Measurements from ENCODE around the gene CDKN2AIPNL.
A peak's percentile ranks its signal among the peaks of the same experiment; 100 is the strongest.

Gene CDKN2AIPNL, protein sequence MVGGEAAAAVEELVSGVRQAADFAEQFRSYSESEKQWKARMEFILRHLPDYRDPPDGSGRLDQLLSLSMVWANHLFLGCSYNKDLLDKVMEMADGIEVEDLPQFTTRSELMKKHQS

DNA sequence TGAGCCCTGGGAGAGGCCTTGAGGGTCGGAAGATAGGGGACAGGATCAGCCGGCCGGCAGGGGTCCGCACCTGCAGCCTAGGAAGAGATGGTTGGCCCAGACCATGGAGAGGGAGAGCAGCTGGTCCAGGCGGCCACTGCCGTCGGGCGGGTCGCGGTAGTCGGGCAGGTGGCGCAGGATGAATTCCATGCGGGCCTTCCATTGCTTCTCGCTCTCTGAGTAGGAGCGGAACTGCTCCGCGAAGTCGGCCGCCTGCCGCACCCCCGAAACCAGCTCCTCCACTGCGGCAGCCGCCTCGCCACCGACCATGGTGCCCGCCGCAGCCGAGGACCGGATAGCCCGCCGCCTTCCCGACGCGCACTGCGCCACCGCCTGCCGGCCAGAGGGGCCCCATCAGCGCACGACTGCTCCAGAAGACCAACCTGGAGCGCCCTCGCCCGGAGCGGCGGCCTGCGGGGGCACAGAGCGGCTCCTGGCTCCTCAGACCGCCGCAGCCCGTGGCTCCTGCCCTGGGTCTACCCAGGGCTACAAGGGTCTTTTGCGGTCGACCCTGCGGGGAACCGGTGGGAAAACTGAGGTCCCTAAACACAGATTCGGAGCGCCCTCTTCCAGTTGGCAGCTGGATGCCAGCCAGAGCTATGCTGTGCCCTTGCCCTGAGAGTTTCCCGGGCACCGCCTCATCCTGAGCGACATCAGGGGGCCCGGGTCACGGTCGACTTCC is at the start of gene CDKN2AIPNL:
Gene CDKN2AIPNL (minus strand): TSS at position 336 of the 721 bp plus-strand sequence. CDS start 27 bp downstream, at position 309.
- DNase-seq, result peak; percentile 93

DNA sequence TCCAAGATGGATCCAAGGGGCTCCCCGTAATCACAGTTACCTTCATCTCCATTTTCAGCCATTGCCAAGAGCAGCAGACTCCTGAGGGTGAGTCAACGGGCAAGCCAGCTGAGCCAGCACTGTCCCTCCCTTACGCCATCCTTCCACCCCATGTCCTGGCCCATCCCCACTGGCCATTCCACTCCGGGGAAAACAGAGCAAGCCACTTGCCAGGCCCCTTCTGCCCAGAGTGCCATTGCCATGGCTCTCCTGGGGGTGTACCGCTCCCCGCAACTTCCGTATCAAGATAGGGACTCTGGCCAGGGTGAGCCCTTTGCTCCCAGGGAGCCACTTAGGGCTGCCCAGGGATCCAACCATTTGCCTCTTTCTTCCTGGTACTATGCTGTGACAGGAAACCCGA is 48.9 kb upstream of the CDKN2AIPNL start:
- DNase-seq, result no peak

DNA sequence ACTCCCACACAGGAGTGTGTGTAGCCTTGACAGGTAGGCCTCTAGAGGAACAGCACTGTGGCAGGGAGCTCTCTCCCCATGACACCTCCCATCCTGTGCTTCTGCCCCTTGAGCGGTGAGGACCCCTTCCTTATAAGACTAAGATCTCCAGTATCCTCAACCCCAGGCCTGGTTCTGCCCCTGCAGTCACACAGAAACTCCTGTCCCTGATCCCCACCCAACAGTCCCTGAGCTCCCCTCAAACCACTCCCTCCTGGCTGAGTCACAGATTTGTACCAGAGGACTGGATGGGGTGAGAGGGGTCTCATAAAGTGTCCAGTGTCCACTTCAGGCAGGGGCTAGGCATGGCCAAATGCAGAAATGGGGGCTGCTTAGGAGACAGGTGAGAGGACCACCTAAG is 47.8 kb upstream of the CDKN2AIPNL start:
- DNase-seq, result no peak

DNA sequence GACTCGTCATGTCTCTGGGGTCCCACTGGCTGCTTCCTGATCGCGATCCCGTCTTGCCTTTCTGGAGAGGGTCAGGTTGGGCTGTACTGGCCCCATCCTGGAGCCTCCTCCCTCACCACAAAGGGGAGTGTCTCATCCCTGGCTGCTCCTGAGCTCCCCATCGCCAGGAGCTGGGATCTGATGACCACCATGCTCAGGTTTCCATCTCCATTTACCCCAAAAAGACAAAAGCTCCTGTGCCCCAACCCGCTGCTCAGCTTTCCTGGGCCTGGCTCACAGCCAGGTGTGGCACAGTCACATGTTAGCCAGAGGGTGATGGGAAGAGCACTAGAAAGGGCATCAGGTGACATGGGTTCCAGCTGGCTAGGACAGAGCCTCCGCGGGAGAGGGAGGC is 47.3 kb upstream of the CDKN2AIPNL start:
- no peak for DNase-seq

DNA sequence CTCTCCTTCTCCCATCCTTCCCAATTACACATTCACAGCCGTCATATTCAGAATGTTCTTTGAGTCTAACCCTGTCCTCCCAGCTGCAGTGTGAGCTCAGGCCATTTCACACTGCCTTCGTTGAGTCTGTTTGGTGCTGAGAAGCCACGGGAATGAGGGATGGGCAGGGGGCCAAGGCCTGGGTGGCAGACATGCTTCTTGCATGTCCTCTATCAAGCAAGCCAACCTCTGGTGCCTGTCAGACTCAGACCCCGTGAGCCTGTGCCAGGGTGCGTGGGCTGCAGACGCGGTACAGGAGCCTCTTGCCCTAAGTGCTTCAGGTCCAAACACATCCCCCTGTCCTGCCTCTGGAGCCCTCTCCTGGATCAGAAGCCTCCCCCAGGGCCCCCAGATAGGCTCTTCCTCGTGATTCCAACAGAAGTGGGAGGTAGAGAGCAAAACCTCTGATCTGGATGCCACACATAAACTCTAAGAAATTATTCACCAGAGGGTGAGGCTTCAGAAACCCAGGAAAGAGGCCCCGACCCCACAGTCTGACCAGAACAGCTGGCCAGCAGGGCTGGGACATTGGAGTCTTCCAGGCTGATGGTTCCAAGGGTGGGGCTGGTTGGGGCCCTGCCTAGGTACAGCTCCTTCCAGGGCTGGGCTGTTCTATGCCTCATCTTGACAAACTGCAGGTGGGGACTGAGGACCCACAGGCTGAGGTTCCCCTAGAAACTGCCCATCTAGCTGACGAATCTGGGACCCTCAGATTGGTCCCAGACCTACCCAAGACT is 46.7 kb upstream of the CDKN2AIPNL start:
- no peak for DNase-seq

DNA sequence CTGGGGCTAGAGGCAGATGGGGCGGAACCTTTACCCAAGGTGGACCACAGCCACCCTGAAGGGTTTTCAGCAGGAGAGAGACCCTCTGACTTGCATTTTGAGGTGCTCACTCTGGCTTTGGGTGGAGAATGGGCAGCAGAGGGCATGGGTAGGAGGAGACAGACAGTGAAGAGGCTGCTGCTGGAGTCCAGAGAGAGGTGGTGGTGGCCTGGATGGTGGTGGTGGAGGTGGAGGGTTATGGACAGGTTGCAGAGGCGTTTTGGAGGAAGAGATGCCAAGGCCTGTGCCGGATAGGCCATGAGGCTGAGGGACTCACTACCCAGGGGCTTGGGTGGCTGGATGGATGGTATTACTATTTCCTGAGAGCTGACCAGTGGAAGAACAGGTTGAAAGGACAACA is 46.1 kb upstream of the CDKN2AIPNL start:
- no peak for DNase-seq

DNA sequence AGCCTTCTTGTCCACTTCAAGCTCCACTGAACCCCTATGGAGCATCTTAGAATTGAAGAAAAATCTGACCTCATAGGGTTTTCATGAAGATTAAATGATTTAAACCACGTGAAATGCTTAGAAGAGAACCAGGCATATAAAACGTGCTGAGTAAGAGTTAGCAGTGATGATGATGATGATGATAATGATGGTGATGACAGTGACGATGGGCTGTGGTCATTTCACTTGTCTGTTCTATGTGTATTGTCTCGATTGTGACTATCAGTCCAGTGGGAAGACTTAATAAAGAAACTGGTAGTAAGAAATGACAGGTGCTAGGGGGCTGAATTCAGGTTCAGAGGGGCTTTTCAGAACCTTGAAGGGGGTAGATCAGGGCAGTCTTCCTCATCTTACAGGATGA is 45.1 kb upstream of the CDKN2AIPNL start:
- no peak for DNase-seq

DNA sequence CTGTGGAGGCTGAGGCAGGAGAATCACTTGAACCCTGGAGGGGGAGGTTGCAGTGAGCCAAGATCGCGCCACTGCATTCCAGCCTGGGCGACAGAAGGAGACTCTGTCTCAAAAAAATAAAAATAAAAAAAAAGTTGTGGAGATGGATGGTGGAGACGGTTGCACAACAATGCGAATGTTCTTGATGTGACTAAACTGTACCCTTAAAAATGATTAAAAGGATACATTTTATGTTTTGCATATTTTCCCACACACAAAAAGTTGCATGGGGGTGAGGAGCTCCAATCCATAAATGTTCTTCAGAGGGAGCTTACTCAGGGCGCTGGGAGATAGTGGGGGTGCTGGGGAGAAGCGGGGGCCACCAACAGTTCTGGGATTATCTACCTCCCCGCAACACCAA is 43.8 kb upstream of the CDKN2AIPNL start:
- DNase-seq, result no peak

DNA sequence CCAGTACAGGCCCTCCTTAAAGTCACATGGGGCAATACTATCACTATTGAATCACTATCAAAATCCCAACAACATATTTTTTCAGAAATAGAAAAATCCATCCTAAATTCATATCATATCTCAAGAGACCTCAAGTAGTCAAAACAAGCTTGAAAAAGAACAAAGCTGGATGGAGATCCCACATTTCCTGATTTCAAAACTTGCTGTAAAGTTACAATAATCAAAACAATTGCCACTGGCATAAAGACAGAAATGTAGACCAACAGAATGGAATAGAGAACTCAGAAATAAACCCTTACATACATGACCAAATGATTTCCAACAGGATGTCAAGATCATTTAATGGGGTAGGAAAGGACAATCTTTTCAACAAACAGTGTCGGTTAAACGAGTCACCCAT is 41.3 kb upstream of the CDKN2AIPNL start:
- no peak for DNase-seq

DNA sequence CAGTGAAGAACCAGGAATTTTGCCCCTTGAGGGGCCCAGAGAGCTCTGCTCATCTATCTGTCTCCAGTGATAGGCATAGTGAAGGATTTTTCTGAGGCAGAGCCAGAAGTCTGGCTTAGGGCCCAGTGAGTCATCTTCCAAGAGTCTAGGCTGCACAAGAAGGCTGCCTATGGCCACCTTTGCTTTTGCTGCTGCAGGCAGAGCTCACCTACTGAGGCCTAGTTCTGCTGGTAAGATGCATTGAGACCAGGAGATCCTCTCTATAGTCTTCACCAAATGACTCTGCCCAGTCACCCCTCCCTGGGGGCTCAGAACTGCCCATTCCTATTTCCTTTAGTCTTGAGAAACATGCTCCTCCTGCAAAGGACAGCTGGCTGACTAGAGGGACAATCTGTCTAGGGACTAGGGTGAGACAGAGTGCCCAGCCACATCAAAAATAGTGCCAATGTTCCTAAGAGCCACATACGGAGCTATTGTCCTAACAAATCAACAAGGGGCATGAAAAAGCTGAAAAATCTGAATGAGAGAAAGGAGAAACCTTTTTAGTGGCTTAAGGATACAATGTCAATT is 40.3 kb upstream of the CDKN2AIPNL start:
- no peak for DNase-seq

DNA sequence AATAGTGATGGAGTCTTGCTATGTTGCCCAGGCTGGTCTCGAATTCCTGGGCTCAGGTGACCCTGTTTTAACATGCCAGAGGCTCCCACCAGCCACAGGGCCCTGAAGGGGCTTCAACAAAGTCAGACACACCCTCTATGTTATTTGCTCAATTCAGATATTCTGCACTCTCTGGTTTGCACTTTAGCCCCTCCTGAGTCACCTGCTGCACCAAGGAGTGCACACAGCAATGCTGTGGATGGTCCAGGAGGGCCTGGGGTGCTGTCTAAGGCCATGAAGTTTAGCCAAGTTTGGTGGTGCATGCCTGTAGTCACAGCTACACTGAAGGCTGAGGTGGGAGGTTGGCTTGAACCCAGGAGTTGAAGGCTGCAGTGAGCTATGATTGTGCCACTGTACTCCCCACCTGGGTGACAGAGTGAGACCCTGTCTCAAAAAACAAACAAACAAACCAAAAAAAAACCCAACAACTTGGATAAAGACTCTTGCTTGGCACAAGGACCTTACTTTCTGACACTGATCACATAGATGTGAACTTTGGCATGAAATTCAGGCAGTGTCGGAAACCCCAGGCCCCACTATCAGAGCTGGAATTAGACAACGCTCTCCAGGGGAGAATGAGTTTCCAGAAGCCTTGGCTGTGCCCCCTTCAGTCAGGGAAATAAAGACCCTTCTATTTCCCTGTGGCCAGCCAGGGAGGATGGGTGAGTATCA is 39.7 kb upstream of the CDKN2AIPNL start:
- no peak for DNase-seq

DNA sequence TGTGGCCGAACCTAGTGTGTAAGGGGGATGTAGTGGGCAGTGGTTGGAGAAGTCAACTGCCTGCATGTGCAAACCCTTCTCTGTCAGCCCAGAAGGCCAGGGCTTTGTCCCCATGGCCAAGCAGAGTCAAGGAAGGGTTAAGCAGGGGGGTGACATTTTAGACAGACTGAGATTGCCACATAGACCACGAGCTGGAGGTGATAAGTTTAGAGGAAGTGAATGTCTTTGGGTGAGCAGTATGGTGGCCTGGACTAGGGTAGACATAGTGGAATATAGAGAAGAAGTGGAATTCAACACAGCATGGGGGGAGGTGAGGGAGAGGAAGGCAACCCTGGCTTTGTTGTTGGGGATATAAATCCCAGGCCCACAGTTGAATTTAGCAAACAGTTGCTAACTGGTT is 38.7 kb upstream of the CDKN2AIPNL start:
- DNase-seq, result no peak

DNA sequence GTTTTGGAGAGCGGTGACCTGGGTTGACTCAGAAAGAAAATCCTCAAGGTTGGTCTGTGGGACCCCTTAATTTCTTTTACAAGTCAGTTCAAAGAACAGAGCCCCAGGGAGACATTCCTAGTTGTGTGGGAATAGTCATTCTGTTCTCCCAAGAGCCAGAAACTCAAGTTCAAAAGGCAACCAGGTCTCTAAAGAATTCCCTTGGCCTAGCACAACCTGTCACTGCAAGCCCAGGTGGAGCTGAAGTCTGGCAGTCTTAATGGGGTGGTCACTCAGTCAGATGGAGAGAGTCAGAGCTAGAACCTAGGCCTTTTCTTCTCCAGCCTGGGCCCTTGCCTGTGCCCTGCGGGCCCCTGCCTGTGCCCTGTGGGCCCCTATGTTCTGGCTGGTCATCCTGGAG is 37.5 kb upstream of the CDKN2AIPNL start:
- no peak for DNase-seq

DNA sequence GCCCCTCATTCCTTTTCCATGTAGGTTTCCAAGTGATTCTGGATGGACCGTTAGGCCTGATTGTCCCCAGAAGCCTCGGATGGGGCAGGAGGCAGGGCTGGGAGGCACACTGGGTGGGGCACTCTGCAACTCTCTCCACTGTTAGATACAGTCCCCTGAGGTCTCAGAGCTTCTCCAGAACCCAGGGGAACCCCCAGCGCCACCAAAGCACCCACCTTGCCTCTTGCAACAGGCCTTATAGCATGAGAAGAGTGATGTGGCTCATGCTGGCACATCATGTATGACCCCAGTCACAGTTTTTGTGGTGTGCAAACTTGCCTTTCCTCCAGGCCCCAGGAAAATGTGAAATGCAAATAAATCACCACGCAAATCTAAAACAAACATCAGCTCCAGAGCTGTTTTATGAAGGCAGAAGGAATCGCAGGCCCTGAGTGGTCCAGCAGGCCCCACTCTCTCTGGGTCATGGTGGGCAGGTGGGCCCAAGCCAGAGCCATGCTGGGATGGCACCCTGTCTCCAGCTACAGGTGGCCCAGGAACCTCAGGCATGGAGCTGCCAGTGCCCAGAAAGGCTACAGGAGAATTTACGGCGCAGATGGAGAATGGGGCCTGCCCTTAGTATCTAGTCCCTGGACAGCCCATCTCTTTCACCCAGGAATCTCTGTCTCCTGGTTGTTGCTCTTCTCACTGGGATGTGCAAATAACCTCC is 36.3 kb upstream of the CDKN2AIPNL start:
- no peak for DNase-seq

DNA sequence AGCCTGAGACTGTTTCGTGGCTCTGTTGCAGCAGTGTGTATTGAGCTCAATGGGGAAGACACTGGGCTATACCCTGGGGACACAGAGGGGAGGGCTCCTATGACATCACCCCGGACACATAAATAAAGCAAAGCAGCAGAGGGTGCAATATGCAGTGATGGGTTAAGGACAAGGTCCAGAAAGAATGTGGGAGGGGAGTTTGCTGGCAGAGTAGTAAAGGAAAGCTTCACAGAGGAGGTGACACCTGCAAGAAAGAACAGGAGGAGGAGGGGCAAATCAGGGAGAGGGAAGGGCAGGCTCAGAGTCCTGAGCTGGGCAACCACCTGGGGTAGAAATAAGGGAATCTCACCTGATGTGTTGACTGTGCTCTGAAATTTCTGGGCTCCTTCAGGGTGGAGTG is 35.3 kb upstream of the CDKN2AIPNL start:
- DNase-seq, result no peak

DNA sequence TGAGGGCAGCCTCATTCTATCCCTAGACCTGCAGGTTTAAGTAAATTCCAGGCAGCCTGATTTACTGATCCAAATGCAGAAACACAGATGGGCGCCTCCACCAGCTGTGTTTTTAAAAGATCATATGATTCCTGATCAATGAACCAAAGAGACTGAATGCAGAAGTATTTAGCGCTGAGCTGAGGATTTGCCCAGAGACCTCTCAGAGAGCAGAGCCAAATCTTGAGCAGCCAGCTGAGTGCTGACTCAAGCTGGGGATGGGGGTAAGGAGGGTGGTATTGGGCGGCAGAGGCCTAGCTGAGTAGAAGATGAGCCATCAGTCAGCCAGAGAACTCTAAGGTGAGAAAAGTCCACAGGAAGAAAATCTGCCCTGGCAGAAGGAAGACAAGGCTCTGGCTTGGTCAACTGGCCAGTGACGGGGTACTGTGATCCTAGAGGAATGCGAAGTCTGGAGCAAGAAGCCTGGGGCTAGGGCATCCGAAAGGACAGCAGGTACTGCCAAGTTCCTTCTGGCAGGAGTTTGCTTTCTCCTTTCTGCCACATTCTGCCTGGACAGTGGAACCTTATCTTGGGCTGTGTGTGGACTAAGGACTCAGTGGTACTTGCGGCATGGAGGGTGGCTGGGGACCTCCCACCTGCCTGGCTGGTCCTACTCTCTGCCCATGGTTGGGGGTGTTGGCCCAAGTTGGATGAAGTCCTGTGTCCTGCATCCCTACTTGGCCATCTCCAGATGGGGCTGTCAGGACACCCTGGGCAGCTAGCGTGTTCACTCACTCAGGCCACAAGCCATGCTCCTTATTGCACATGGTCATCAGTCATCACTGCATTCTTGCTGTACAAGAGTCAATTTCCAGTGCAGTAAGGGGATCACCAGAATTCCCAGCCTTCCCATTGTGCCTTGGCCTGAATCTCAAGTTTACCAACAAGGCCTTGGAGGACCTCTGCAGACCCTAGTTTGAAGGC is 34.5 kb upstream of the CDKN2AIPNL start:
- DNase-seq, result no peak

DNA sequence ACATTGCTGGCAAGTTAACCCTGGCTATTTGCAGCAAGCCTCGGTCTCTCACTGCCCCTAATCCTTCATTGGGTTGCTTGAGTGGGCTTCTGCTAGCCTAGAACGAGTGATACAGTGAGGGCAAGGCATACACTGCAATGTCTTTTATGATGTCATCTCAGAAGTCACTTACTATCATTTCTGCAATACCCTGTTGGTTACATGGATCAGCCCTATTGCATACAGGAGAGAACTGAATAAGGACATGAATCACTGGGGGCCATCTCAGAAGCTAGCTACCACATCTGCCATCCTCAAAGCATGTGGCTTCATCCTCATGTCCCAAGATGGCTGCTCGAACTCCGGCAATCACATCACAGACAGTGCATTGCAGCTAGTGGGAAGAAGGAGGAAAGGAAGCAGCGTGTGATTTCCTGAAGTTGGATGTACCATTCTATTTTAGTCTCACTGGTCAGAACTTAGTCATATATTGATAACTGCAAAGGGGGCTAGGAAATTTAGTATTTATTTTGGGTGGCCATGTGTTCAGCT is 33.3 kb upstream of the CDKN2AIPNL start:
- DNase-seq, result peak; percentile 28

DNA sequence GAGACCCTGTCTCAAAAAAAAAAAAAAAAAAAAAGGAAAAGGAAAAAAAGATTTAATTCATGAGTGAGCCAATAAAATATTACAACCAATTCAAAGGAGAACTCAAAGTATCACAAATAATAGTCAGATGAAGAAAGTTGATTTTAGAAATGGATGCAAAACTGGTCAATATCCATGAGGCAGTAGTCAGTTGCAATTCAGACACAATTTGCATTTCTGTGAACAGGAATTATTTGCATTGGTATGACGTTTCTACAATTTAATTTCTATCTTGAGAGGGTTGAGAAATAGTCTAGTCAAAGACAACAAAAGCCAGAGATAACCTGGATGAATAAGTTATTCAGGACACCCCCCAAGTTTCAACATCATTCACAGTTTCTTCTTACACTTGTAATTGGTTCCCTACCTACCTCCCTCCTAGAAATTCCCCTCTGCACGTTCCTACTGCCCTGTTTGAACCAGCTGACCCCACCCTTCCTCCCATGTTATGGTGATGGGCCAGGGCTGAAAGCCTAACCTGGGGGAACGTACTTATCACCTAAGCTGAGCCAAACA is 28.6 kb upstream of the CDKN2AIPNL start:
- no peak for DNase-seq

DNA sequence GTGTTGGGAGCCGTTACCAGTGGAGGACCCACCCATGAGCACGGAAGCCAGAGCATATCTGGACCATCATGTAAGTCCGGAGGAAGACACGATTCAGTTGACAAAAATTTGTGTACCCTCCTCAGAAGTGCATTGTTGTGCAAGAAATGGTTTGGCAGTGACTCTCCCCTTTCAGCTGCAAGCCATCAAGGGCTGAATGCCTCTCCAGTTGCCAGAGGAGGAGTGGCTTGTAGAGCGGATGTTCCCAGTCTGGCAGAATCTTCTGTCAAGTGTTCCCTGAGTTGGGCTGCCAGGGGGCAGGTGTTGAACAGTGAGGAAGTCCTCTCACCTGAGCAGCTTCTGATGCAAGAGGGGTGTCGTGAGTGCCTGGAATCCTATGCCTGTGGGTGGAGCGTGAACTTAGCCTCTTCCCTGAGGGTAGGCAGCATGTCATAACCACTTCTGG is 27.6 kb upstream of the CDKN2AIPNL start:
- DNase-seq, result no peak

DNA sequence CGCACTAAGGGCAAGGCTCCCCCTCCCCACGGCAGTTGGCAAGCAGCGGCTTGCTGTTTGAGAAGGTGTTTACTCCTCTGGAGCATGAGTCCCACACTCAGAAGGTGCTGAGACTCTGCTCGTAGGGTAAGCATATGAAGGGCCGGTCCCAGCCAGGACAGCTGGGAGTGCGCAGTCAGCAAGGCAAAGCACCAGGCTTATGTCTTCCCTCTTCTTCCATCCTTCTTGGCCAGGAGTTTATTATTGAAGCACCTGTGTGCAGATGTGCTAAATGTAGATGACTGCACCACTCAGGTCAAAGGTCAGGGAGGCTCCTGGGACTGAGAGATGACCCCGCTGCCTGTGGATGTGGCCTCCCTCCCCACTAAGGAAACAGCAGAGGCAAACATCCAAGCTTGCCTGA is 27.0 kb upstream of the CDKN2AIPNL start:
- no peak for DNase-seq

All from suppressor macrophage treated with lipopolysaccharide for 4 hours (primary cell).